ENCODE measurements around the gene CCNI.

The CCNI gene

DNA sequence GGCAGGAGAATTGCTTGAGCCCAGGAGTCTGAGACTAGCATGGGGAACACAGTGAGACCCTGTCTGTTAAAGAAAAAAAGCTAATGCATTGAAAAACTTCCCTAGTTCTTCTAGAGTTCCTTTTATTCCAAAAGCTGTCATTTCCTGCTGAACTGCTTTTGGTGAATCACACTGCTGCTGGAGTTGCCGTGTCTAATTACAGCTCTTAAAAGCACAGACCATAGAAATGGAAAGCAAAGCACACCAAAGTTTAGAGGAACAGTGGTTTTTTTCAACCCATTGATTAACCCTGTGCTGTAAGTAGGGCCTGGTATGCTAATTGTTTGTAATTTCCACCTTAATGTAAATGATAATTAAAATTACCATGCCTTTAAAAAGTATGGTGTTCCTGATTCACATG is 73.9 kb downstream of the CCNI start:
- DNase-seq, result no peak

GRCh38 chr4:76998251-76998901 is 77.4 kb downstream of the CCNI start:
- DNase-seq, result no peak

- no peak for DNase-seq
Measured at GRCh38 chr4:76997532-76997931, 78.3 kb downstream of the CCNI start.
